HuH-7.5 (cell line): ENCODE data around the gene CRAMP1.
"Not testable (repeated sequence)": the region's sequence is repeated elsewhere in the genome, so short reads cannot be mapped to it uniquely, and the experiment has no call there.

Source experiments
- DNase-seq: peaks from one replicate; pipeline ENCODE4 v3.0.0; 2011; ENCODE audit warnings: low spot score

CRAMP1 gene, protein sequence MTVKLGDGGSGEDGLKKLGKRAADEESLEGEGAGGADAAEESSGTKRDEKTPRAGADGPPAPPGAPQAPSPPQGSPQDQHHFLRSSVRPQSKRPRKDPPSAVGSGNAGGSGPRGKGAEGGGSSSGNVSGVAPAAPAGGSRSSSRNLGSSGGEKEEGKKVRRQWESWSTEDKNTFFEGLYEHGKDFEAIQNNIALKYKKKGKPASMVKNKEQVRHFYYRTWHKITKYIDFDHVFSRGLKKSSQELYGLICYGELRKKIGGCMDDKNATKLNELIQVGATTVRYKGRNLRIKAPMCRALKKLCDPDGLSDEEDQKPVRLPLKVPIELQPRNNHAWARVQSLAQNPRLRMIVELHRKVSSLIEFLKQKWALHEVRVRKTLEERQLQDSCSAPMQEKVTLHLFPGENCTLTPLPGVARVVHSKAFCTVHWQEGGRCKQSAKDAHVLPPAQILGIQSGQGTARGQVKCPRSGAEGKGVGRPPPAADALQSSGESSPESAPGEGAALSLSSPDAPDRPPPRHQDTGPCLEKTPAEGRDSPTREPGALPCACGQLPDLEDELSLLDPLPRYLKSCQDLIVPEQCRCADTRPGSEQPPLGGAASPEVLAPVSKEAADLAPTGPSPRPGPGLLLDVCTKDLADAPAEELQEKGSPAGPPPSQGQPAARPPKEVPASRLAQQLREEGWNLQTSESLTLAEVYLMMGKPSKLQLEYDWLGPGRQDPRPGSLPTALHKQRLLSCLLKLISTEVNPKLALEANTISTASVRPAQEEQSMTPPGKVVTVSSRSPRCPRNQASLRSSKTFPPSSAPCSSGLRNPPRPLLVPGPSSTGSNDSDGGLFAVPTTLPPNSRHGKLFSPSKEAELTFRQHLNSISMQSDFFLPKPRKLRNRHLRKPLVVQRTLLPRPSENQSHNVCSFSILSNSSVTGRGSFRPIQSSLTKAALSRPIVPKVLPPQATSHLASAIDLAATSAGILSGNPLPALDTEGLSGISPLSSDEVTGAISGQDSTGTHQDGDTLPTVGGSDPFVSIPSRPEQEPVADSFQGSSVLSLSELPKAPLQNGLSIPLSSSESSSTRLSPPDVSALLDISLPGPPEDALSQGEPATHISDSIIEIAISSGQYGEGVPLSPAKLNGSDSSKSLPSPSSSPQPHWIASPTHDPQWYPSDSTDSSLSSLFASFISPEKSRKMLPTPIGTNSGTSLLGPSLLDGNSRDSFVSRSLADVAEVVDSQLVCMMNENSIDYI (N-terminal part only)

DNA sequence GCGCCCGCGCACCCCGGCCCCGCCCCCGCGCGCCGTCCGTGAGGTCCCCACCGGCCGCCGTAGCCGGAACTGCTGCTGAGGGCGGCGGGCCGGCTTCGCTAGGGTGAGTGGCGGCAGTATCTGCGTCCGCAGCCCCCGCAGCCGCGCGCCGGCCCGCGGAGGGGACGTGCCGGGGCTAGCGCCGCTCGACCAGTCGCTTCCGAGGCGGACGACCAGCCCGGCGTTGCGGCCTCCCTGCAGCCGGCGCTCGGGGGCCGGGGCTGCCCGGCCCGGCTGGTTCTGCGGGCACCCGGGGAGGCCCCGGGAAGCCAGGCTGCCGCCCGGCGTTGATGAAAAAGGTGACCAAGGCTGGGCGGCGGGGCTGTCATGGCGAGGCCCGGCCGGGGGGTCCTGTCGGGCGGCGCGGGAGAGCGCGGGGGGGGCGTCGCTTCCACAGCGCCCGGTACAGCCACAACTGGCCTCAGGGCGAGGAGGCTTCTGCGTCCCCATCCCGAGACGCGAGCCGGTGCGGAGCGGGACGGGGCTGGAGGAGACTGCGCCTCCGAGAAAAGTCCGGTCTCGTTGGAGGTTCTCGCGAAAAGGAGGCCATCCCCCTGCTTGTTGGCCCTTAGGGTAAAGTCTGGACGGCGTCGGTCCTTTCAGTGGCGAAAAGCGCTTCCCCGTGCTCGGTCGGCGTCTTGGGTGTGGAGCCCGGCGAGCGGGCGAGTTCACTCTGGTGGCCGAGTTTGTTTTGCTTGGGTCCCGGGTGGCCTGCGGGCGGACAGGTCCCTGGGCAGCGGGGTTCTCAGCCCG, at the start of gene CRAMP1:
Gene CRAMP1, plus strand, starts transcription at position 41 of the 792 bp plus-strand sequence. CDS start 2,280 bp downstream, outside the sequence.
- DNase-seq, result peak; percentile 52

DNA sequence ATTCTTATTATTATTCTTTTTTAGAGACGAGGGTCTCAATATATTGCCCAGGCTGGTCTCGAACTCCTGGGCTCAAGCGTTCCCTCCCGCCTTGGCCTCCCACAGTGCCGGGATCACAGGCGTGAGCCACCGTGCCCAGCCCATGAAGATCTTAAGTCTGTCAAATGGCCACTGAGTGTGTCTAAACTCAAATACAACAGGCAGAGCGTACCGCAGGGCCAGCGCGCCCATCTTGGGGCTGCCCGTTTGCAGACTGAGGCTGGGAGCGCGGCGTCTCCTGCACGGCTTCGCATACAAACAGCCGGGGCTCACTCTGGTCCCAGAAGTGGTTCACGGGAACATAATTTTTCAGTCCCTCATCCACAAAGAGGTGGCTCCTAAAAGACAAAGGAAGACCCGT, 48.4 kb upstream of the CRAMP1 start:
- DNase-seq, result no peak

DNA sequence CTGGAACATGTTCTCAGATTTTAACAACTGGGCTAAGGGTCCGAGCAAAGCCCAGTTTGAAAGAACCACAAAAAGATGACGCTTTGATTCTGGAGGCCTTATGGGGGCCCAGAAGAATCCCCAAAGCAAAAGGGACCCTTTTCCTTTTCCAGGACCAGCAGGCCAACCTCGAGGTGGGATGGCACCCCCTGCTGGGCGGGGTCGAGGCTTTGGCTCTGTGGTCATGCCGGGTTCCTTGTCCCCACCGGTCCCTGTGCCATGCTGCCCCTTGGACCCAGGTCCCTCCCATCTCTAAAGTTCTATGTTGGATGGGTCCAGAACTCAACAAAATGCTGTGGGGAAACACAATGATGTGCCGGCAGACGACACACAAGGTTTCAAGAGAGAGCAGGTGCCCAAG, 47.8 kb upstream of the CRAMP1 start:
- peak; percentile 47 for DNase-seq

DNA sequence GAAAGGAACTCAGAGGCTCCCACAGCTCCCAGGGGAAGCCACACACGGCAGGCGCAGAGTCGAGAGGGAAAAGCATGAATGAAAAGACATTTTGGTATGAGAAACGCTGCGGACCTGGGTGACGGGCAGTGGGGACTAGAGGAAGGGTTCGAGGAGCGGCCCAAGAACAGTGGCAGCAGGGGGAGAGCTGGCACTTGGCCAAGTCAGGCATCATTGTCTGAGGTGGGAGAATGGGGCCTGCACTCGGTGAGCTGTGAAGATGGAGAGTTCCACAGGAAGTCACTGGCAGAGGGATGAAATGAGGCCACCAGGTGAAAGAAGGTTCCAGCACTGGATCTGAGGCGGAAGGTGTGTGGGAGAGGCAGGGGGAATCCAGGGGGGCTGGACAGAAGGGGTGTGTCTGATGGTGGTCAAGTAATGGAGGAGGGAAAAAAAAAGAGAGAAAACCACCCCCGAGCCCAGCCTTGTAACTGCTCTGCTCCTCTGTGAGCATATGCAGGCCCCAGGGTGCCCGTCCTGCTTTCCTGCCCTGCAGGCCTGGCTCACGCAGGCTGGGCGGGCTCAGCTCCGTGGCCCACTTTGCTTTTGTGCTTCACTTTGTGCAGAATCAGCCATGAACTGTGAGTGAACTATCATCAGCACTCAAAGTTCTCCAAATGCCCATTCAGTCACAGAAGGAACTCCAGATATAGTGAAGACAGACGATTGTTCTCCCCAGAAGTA, 46.9 kb upstream of the CRAMP1 start:
- DNase-seq, result no peak

DNA sequence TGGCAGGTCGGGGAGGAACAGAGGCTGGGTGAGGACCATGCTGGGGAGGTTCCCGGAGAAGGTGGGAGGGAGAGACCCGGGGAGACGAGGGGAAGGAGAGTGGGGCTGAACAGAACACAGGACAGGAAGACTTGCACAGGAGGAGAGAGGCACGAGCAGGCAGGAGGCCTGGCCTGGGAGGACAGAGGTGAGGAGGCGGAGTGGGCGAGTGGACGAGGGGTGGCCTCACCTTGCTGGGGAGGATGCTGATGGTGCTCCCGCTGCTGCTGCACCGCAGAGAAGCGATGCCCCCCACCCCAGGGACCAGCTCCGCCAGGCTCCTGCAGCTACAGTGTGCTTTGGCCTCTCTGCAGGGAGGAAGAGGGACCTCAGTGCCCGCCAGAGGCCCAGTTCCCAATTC, 44.2 kb upstream of the CRAMP1 start:
- no peak for DNase-seq

DNA sequence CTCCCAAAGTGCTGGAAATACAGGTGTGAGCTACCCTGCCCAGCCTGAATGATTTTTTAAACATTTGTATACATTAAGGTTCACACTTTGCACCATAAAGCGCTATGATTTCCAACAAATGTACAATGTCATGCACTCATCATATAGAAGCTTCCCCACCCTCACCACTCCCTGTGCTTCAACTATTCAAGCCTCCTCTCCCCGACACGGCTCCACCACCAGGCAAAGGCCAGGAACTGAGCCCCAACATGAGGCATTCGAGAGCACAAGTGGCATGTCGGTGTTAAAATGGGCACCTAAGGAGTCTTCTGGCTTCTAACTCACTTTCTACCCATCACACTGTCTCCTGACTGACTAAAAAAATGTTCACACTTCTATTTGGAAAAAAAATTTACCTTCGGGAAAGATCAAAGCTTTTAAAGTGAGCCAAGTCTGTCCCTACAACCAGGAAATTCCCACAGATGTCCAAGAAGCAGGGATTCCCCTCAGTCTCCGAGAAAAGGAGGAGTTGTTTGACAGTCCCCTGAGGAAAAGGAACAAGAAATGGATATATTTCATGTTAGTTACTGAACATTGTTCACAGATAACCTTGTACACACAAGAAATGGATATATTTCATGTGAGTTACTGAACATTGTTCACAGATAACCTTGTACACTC, 41.0 kb upstream of the CRAMP1 start:
- DNase-seq, result no peak

DNA sequence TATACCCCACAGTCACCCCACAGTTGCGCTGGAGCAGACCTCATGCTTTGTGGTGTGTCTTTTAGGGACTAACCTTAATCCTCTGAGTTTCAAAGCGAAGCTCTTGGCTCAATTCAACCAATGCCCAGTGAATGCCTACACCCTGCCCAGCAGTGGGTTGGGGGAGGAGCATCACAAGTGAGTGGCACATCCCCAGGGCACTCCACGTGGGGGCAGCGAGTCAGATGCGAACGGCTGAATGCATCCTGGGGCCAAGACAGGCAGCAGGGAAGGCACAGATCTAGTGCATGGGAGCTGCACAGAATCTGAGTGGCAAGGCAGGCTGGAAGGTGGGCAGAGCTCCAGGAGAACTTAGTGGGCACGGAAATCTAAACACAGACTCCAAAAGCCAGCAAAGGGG, 39.5 kb upstream of the CRAMP1 start:
- DNase-seq, result no peak

DNA sequence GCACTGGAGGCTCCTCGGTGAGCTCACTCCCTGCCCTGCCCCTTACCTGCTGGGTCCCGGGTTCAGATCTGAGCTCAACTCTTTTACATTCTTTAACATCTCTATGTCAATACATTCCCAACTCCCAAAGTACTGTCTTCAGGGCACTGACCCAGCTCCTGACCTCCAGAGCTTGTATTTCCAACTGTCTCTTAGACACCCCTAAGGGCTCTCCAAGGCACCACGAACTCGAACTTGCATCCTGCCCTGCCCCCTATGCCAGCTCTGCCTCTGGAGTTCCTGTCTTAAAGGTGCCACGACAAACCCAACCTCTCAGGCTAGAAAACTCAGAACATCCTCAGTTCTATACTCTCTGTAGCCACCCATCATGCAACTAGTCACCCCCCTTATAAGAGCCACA, 38.9 kb upstream of the CRAMP1 start:
- DNase-seq, result no peak

DNA sequence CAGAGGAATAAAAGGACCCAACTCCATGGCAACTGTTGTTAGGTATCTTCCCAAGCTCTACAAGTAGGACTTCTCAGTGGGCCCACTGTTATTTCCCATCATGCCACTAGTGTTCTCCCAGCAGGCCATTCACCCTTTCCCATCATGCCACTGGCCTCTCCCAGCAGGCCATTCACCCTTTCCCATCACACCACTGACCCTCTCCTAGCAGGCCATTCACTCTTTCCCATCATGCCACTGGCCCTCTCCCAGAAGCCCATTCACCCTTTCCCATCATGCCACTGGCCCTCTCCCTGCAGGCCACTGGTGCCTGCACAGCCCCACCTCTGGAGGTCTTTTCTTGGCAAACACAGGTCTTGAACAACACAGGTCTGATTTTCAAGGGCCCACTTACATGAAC, 36.6 kb upstream of the CRAMP1 start:
- no peak for DNase-seq

DNA sequence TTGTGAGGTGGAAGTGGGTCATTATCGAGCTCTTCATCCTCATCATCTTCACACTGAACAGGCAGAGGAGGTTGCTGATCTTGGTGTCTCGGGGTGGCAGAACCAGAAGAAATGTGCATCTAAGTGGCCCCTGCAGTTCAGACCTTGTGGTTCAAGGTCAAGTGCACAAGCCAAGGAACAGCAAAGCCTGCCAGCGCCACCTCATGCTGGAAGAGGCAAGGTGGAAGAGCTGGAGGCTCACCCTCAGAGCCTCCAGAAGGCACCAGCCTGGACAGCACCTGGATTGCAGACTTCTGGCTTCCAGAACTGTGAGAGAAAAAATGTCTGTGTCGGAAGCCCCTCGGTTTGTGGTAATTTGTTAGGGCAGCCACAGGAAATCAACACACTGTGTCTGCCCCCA, 32.9 kb upstream of the CRAMP1 start:
- DNase-seq, result no peak

DNA sequence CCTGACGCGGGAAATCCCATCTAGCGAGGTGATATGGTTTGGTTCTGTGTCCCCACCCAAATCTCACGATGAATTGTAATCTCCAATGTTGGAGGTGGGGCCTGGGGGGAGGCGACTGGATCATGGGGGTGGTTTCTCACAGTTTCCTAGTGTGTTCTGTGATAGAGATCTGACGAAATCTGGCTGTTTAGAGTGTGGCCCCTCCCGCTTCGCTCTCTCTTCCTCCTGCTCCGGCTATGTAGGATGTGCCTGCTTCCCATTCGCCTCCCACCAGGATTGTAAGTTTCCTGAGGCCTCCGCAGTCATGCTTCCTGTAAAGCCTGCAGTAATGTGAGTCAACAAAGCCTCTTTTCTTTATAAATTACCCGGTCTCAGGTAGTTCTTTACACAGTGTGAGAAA, 31.9 kb upstream of the CRAMP1 start:
- DNase-seq, result no peak

DNA sequence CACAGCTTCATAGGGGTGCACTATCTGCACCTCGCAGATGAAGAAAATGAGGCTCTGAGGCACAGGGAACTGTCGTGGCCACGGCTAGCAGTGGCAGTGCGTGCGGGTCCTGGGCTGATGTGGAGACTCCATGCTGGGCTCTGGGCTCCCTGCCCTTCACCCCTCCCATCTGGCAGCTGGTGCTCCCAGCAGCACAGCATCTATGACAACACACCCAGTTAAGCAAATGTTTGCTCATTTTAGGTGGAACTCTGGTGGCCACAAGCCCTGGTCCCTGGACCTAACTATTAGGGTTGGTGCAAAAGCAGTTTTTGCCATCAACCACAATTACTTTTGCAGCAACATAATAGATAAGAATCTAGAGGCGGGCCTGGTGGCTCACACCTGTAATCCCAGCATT, 31.2 kb upstream of the CRAMP1 start:
- peak; percentile 62 for DNase-seq

DNA sequence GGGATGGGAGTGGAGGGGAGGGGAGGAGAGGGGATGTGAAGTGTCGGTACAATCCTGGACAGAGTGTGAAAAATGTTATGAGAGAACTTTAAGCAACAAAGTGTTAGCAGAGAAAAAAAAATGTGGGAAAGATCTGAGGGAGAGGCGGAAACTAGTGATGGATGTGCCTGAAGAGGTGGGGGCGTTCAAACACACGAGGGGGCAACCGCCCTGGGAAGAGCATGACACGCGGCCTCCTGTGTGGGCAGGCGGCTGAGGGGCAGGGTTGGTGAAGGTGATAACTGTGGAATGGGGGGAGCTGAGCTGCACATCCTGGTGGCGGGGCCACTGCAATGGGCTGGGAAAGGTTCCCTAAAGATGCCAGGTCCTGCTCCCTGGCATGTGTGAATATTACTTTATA, 30.4 kb upstream of the CRAMP1 start:
- DNase-seq, result no peak

DNA sequence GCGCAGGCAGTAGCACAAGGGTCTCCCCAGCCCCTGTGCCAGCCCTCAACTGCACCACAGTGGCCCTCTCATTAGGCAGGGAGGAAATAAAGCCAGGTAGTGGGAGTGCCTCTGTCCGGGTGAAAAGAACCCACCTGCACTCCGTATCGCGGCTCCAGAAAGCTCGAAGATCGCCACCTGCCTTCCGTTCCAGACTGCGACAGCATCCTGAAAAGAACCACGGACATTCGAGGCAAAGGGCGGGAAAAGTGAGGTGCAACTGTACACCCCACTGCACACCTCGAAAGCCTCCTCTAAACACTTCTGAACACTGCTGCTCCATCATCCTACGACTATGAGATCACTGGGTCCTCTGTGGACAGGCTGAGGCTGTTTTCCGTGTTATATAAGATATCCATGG, 29.0 kb upstream of the CRAMP1 start:
- no peak for DNase-seq

DNA sequence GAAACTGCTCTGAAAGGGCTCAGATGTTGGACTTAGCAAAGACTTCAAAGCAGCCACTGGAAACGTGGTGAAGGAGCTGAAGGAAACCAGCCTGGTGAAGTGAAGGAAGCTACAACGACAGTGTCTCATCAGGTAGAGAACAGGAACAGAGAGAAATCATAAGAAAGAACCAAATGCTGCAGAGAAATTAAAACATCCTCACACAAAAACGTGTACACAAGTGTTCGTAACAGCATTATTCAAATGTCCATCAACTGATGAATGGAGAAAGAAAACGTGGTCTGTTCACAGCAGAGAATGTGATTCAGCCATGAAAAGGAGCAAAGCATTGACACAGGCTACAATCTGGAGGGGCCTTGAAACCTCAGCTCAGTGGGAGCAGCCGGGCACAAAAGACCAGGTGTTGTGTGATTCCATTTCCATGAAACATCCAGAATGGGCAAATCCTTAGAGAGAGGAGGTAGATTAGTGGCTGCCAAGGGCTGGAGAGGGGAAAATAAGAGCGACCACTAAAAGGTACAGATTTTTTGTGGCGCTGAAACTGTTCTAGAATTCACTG, 27.2 kb upstream of the CRAMP1 start:
- no peak for DNase-seq

DNA sequence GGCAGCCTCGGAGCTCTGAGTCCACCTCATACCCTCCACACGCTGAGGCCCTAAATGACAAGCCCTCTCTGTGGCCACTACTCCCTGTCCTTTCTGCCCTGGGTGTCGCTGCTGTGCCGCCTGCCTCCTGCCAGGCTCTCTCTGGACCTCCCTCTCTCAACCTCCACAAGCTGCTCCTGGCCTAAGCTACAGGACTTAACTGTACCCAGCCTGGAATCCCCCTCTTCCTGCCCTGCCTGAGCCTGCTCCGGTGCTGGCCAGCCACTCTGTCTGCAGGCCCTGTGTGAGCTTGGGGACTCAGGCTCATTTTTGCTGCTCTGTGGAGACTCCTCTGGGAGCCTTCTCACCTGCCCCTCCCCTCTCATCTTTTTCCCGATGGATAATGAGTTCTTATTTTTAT, 21.8 kb upstream of the CRAMP1 start:
- DNase-seq, result no peak

DNA sequence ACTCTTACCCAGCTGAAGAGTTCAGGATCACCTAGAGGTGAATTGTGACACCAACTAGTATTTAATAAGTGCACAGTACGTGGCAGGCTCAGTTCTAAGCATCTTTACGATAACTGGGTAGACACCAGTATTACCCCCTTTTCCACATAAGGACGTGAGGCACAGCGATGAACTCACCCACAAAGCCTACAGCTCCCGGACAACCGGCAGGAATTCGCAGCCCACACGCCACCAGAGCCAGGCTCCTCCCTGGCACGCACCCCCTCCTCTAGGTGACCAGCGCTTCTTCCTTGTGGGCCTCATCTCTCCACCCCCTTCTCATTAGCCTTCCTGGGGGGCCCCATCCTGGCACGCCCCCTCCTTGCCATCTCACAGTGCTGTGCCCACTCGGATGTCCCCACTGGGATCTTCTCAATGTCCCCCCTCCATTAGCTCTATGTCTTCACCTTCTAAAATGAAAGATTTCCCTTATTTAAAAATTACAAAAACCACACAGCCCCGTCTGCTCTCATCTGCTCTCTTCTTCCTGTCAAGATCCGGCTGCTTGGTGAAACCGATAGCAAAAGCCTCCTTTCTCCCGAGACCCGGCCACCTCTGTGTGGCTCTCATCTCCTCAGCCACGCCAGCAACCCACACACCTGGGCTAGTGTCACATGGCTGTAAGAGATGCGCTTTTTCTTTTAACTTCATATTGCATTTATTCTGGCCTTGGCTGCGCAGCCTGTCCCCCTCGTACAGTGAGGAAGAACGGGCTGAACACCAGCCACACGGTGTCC, 21.0 kb upstream of the CRAMP1 start:
- no peak for DNase-seq

DNA sequence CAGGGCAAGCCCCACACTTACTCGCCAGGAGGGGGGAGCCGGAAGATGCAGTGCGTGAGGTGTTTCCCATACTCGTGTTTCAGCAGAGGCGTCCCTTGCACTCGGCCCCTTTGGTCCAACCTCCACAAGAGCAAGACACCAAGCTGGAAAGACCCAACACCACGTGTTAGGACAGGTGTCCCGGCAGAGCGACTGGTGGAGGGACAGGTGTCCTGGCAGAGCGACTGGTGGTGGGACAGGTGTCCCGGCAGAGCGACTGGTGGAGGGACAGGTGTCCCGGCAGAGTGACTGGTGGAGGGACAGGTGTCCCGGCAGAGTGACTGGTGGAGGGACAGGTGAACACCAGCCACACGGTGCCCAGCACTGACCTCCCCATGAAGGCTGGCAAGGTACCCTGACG, 19.7 kb upstream of the CRAMP1 start:
- DNase-seq, result no peak

DNA sequence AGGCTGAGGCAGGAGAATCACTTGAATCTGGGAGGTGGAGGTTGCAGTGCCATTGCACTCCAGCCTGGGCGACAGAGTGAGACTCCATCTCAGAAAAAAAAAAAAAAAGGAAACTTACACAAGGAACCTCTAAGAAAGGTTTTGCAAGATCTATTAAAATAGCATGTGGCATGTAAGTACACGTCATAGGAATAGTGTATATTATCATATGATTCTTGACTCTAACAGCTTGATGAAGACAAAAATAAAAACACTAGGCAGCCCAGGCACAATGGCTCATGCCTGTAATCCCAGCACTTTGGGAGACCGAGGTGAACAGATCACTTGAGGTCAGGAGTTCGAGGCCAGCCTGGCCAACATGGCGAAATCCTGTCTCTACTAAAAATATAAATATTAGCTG, 16.6 kb upstream of the CRAMP1 start:
- not testable (repeated sequence) for DNase-seq
